ENCODE measurements around the gene NEDD4L.

- no peak for TF ChIP-seq POLR2A (IDR thresholded peaks at IDR 0.05; ENCODE audit: extremely low read depth, insufficient read length)
- no peak for TF ChIP-seq CTCF (IDR thresholded peaks at IDR 0.05; ENCODE audit: low read depth, low read length)
- TF ChIP-seq MYC (IDR thresholded peaks at IDR 0.05; ENCODE audit: low read depth, low read length): no peak
Measured at GRCh38 chr18:58216071-58216481, 172.1 kb downstream of the NEDD4L start.
